Large intestine (tissue), 3 donors: ENCODE data around the gene CDC34. TPM values are rescaled to one million over a fixed set of nuclear protein-coding genes. Genes with fewer than 3 reads are reported as not detected.

Source experiments
- DNase-seq, 2 donors: peaks; one replicate each; pipeline versions ENCODE4 v3.0.0 to v3.0.0-alpha.2; 2013
- H3K27ac ChIP-seq: one replicate; pipeline ENCODE4 v1.5.1; 2013; ENCODE audit warnings: low read length
- H3K27me3 ChIP-seq: 2 replicates; pipeline ENCODE4 v1.6.1; 2013; ENCODE audit warnings: low read length; ENCODE audit not compliant: control insufficient read depth, insufficient read depth
- H3K36me3 ChIP-seq: 2 replicates; pipeline ENCODE4 v1.6.1; 2013; ENCODE audit warnings: low read length; ENCODE audit not compliant: control insufficient read depth, insufficient read depth
- H3K4me1 ChIP-seq: one replicate; pipeline ENCODE4 v1.6.1; 2013; ENCODE audit warnings: low read length; ENCODE audit not compliant: control insufficient read depth, insufficient read depth
- H3K4me3 ChIP-seq: one replicate; pipeline ENCODE4 v1.5.1; 2013; ENCODE audit warnings: low read length
- H3K9me3 ChIP-seq: one replicate; pipeline ENCODE4 v1.6.1; 2013; ENCODE audit warnings: mild to moderate bottlenecking, low read depth, low read length, moderate library complexity; ENCODE audit not compliant: control insufficient read depth
- WGBS: methylation state at CpG from one replicate; pipeline ENCODE4 v1.1.5; 2013; ENCODE audit warnings: low lambda C conversion rate; ENCODE audit not compliant: insufficient coverage; 5-methylcytosine and 5-hydroxymethylcytosine counted together
- polyA plus RNA-seq: library from polyadenylated mRNA; unstranded; fragments of 120-200 nt; gene quantifications from one replicate; pipeline ENCODE4 v1.2.1, GENCODE V29; 2013

The CDC34 gene
- polyA plus RNA-seq, 1 donor, result 69.8 TPM

GRCh38 chr19:536031-536880 is 4.7 kb downstream of the CDC34 start:
- Histone ChIP-seq H3K27ac (no peak overlapping the region), H3K4me3 (no peak overlapping the region), H3K4me1 (peaks cover 12% of the 10 kb centered on the region), H3K36me3 (peaks cover 56% of the 10 kb centered on the region), H3K9me3 (peaks cover 3% of the 10 kb centered on the region), H3K27me3 (no peaks in the 10 kb centered on the region)
- DNase-seq, result no peak
- WGBS, result no CpG with 5 or more reads among the region's 55 CpGs

- DNase-seq, result no peak
- WGBS, result no CpG with 5 or more reads among the region's 26 CpGs
- H3K27ac ChIP-seq, result no peak overlapping the region
- peaks cover 3% of the 10 kb centered on the region for H3K9me3 ChIP-seq
- H3K36me3 ChIP-seq, result peaks cover 63% of the 10 kb centered on the region
- H3K4me1 ChIP-seq, result peaks cover 12% of the 10 kb centered on the region
- no peak overlapping the region for H3K4me3 ChIP-seq
- no peaks in the 10 kb centered on the region for H3K27me3 ChIP-seq
Measured at GRCh38 chr19:536881-537404, 5.4 kb downstream of the CDC34 start.

- no peak overlapping the region for H3K4me3 ChIP-seq
- H3K27ac ChIP-seq, result no peak overlapping the region
- peaks cover 73% of the 10 kb centered on the region for H3K36me3 ChIP-seq
- no peaks in the 10 kb centered on the region for H3K9me3 ChIP-seq
- WGBS, result no CpG with 5 or more reads among the region's 40 CpGs
- peaks cover 6% of the 10 kb centered on the region for H3K4me1 ChIP-seq
- no peak for DNase-seq
- no peaks in the 10 kb centered on the region for H3K27me3 ChIP-seq
Measured at GRCh38 chr19:538641-539428, 7.3 kb downstream of the CDC34 start.

GRCh38 chr19:539429-540030 is 8.0 kb downstream of the CDC34 start:
- no peaks in the 10 kb centered on the region for H3K27me3 ChIP-seq
- H3K4me3 ChIP-seq, result no peak overlapping the region
- H3K36me3 ChIP-seq, result peaks cover 71% of the 10 kb centered on the region
- no peak for DNase-seq
- no CpG with 5 or more reads among the region's 30 CpGs for WGBS
- H3K27ac ChIP-seq, result no peak overlapping the region
- no peaks in the 10 kb centered on the region for H3K9me3 ChIP-seq
- H3K4me1 ChIP-seq, result no peaks in the 10 kb centered on the region

- no peak for DNase-seq
- Histone ChIP-seq H3K27me3 (no peaks in the 10 kb centered on the region), H3K4me3 (no peak overlapping the region), H3K36me3 (peaks cover 58% of the 10 kb centered on the region), H3K27ac (no peak overlapping the region), H3K4me1 (no peaks in the 10 kb centered on the region), H3K9me3 (no peaks in the 10 kb centered on the region)
- WGBS, result no CpG with 5 or more reads among the region's 51 CpGs
Measured at GRCh38 chr19:540867-541637, 9.5 kb downstream of the CDC34 start.

- H3K4me1 ChIP-seq, result no peaks in the 10 kb centered on the region
- no peak overlapping the region for H3K4me3 ChIP-seq
- H3K9me3 ChIP-seq, result no peaks in the 10 kb centered on the region
- peaks cover 52% of the 10 kb centered on the region for H3K36me3 ChIP-seq
- H3K27me3 ChIP-seq, result no peaks in the 10 kb centered on the region
- WGBS, result no CpG with 5 or more reads among the region's 26 CpGs
- no peak for DNase-seq
- H3K27ac ChIP-seq, result no peak overlapping the region
Measured at GRCh38 chr19:541699-542098, 10.1 kb downstream of the CDC34 start.

GRCh38 chr19:542173-542866 is 10.8 kb downstream of the CDC34 start:
- H3K4me3 ChIP-seq, result no peak overlapping the region
- H3K9me3 ChIP-seq, result no peaks in the 10 kb centered on the region
- no peak for DNase-seq
- no peaks in the 10 kb centered on the region for H3K4me1 ChIP-seq
- no peak overlapping the region for H3K27ac ChIP-seq
- H3K36me3 ChIP-seq, result peaks cover 47% of the 10 kb centered on the region
- H3K27me3 ChIP-seq, result no peaks in the 10 kb centered on the region
- no CpG with 5 or more reads among the region's 34 CpGs for WGBS

- H3K4me3 ChIP-seq, result no peak within 1 kb of the TSS
- peaks cover 4% of the 10 kb centered on the region for H3K9me3 ChIP-seq
Measured at GRCh38 chr19:543910-544608, 12.5 kb downstream of the CDC34 start, which contains the start of gene GZMM. Gene GZMM (plus strand): TSS chr19:544053. CDS start chr19:544072, 19 bp downstream.

GRCh38 chr19:547117-547516 is 15.6 kb downstream of the CDC34 start:
- no CpG with 5 or more reads among the region's 15 CpGs for WGBS
- H3K4me3 ChIP-seq, result no peak overlapping the region
- peaks cover 3% of the 10 kb centered on the region for H3K27me3 ChIP-seq
- no peak overlapping the region for H3K27ac ChIP-seq
- H3K36me3 ChIP-seq, result peaks cover 8% of the 10 kb centered on the region
- H3K4me1 ChIP-seq, result no peaks in the 10 kb centered on the region
- DNase-seq, result no peak
- peaks cover 13% of the 10 kb centered on the region for H3K9me3 ChIP-seq

More at GRCh38 chr19:543910-544608, 12.5 kb downstream of the CDC34 start, which contains the start of gene GZMM:
- no peak for DNase-seq
- H3K27ac ChIP-seq, result no peak within 1 kb of the TSS
- no peaks in the 10 kb centered on the region for H3K27me3 ChIP-seq
- H3K4me1 ChIP-seq, result no peaks in the 10 kb centered on the region
- WGBS, result no CpG with 5 or more reads among the region's 31 CpGs
- H3K36me3 ChIP-seq, result peaks cover 31% of the 10 kb centered on the region
